NCI-H1105 (cell line): ENCODE measurements around the gene FHIT.

Experiments used
- DNase-seq: peaks from one replicate; lab custom pipeline; 2025; lab: John Stamatoyannopoulos, UW

Gene FHIT

GRCh38 chr3:60277361-60277800 lies 973.9 kb downstream of the FHIT start:
- DNase-seq: no peak

DNA sequence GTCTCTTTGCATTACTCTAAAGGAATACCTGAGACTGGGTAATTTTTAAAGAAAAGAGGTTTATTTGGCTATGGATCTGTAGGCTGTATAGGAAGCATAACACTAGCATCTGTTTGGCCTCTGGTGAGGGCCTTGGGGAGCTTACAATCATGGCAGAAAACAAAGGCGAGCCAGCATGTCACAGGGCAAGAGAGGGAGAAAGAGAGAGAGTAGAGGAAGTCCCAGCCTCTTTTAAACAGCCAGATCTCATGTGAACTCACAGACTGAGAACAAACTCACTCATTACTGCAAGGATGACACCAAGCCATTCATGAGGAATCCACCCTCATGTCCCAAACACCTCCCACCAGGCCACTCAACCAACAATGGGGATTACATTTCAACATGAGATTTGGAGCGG lies 974.6 kb downstream of the FHIT start:
- DNase-seq: no peak

- DNase-seq: no peak
These were observed 976.6 kb downstream of the FHIT start for GRCh38 chr3:60274646-60275045.

GRCh38 chr3:60274098-60274497 lies 977.2 kb downstream of the FHIT start:
- no peak for DNase-seq

- no peak for DNase-seq
These were observed 981.4 kb downstream of the FHIT start for GRCh38 chr3:60269829-60270266.

DNA sequence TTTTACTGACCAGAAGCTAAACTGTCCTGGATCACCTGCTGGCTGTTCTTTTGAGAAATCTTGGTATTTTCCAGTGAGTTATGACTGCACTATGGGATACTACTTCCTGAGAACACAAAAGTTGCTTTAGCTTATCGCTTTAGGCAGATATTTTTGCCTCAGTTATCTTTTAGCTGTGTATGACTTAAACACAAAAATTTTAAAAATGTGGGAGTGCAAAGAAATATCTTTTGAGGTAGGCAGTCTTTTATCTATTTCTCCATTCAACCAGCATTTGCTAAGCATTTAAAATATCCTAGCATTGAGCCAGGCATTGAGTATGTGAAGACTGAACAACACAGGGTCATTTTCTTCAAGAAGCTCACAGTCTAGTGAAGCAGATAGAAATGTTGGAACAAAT lies 981.9 kb downstream of the FHIT start:
- DNase-seq: no peak

DNA sequence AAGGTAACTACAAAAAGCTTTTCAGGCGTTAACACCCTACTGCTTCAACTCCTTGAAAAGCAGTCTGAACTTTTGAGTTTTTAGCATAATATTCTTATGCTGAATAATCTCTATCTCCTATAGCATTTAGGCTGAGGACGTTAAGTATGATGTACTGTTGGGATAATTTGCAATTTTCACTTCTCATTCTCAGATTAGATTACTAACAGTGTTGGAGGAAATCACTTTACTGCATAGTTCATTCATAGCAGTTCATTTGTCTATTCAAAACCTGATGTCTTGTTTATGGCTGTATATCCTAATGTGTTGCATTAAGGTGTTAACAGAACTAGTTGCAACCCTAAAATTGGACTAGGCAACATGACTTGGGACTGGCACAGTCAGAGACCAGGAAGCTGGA lies 983.1 kb downstream of the FHIT start:
- no peak for DNase-seq

- DNase-seq: no peak
These were observed 984.8 kb downstream of the FHIT start for GRCh38 chr3:60266444-60266843.

- no peak for DNase-seq
These were observed 988.1 kb downstream of the FHIT start for GRCh38 chr3:60263191-60263590.

- DNase-seq: no peak
These were observed 988.7 kb downstream of the FHIT start for GRCh38 chr3:60262546-60262945.

DNA sequence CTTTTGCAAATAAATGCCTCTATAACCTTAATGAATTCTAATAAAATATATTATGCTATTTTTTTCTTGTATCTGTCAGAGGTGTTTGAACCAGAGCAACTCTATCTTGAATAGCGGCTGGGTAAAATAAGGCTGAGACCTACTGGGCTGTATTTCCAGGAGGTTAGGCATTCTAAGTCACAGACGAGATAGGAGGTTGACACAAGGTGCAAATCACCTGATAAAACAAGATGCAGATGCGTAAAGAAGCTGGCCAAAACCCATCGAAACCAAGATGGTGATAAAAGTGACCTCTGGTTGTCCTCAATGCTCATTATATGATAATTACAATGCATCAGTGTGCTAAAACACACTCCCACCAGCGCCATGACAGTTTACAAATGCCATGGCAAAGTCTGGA lies 990.7 kb downstream of the FHIT start:
- no peak for DNase-seq

DNA sequence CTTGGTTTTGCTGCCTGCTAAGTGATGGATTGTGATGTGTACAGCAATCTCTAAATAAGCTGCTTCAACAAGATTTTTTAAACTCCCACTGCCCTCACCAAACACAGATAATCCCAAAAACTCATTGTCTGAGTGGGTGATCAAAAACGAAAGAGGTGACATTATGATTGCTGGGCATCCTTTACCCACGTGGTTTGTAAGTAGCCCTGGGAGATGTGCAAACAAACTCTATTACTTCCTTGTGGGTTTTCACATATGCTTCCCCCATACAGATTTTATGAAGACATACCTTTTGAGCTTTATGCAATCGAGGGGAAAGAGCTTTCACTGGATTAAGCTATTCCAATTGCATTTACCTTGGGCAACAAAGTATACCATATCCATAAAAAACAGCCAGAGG lies 1000.4 kb downstream of the FHIT start:
- no peak for DNase-seq

- no peak for DNase-seq
These were observed 1001.0 kb downstream of the FHIT start for GRCh38 chr3:60250206-60250605.

DNA sequence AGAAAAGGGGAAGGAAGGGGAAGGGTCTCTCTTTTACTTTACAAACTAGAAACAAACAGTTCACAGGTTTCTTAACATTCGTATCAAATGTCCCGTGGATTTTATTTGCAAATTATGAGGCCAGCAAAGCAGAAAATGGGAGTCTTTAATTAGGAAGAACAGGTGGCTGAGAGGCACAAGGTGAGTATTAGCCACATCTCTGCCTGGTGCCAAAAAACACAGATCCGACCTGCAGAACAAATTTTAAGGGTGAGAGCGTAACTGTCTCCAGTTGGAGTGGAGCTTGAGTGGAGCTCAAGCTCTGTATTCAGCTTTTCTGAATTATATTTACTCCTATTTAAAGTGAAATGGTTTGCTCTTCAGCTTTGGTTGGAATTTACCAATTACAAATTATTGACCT lies 1004.9 kb downstream of the FHIT start:
- no peak for DNase-seq

DNA sequence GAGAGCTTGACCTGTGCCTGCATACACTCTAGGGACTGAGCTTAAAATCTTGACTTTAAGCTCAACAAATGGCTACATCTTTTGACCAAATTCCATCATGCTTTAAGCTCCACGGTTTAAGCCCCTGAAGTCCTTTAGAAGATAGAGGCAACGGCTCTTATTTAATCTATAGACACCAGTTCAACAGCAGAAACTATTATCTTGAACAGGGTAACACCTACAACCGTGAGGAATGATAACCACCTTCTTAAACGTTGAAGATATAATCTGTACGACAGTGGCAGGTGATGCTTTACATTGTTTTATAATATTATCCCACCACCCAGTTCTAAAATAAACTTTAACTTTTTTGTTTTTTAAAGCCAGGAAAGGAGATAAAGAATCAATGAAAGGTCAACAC lies 1007.8 kb downstream of the FHIT start:
- no peak for DNase-seq

GRCh38 chr3:60240492-60240891 lies 1010.8 kb downstream of the FHIT start:
- no peak for DNase-seq

- DNase-seq: no peak
These were observed 1012.7 kb downstream of the FHIT start for GRCh38 chr3:60238550-60238949.

- no peak for DNase-seq
These were observed 1021.8 kb downstream of the FHIT start for GRCh38 chr3:60229502-60229901.

GRCh38 chr3:60228823-60229222 lies 1022.4 kb downstream of the FHIT start:
- no peak for DNase-seq

DNA sequence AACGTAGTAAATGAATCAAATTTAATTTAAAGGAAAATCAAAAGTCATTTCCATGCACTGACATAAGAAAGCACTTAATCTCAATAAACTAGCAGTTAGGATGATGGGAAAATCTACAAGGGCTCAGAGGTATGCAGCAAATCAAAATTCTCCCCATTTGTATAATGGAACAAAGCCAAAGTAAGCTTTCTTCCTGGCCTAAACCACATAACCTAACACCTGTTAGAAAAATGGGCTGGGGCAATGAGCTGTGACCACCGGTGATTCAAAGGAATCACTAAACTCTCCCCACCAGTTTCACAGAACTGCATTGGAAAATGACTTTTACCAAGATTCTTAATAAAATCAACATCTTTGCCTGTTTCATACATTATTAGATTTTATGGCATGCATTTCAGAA lies 1024.3 kb downstream of the FHIT start:
- no peak for DNase-seq

- no peak for DNase-seq
These were observed 1025.4 kb downstream of the FHIT start for GRCh38 chr3:60225848-60226247.

DNA sequence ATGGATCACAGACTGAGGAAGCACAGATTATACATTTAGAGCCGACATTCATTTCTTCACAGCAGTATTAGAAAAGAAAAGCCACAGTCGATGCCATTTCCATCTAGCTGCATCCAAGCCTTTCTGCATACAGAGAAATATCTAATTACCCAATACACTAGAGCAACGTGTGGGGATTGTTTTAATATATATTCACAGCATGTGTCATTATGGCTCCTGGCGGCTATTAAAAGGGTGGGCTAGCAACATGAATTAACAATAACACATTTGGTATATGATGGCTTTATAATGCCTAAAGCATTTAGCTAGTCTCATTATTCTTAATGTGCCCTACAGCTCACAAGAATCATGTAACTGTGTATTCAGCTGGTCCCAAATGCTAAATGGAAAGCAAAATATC lies 1030.5 kb downstream of the FHIT start:
- DNase-seq: no peak

- DNase-seq: no peak
These were observed 1031.8 kb downstream of the FHIT start for GRCh38 chr3:60219501-60219900.

- no peak for DNase-seq
These were observed 1033.9 kb downstream of the FHIT start for GRCh38 chr3:60217156-60217911.
